HG03135 (cell line): ENCODE results near the gene ALAS1.
A peak's percentile ranks its signal among the peaks of the same experiment; 100 is the strongest.

Source experiments
- ATAC-seq: cut with Tn5 transposase; IDR thresholded peaks from one replicate; pipeline ENCODE4 v1.9.1; 2021; ENCODE audit warnings: mild to moderate bottlenecking, moderate library complexity; ENCODE audit not compliant: unreplicated experiment

Gene ALAS1

GRCh38 chr3:52232279-52233107 is 34.5 kb downstream of the ALAS1 start:
- no peak for ATAC-seq

GRCh38 chr3:52233108-52233591 is 35.2 kb downstream of the ALAS1 start:
- no peak for ATAC-seq

GRCh38 chr3:52233968-52234367 is 36.0 kb downstream of the ALAS1 start:
- ATAC-seq = no peak

- no peak for ATAC-seq
Measured at GRCh38 chr3:52234516-52235447, 36.8 kb downstream of the ALAS1 start.

GRCh38 chr3:52236424-52236886 is 38.5 kb downstream of the ALAS1 start:
- no peak for ATAC-seq

- no peak for ATAC-seq
Measured at GRCh38 chr3:52237006-52237656, 39.2 kb downstream of the ALAS1 start.

- ATAC-seq = no peak
Measured at GRCh38 chr3:52237657-52238172, 39.8 kb downstream of the ALAS1 start.

GRCh38 chr3:52238193-52238760 is 40.3 kb downstream of the ALAS1 start:
- no peak for ATAC-seq

GRCh38 chr3:52238761-52239701 is 41.1 kb downstream of the ALAS1 start, which contains the start of gene TWF2:
TSS of gene TWF2 (minus strand) at chr3:52239158. CDS start at chr3:52239016, 142 bp downstream.
- ATAC-seq = peak; percentile 81

- no peak for ATAC-seq
Measured at GRCh38 chr3:52240059-52240885, 42.3 kb downstream of the ALAS1 start.

GRCh38 chr3:52240886-52241370 is 43.0 kb downstream of the ALAS1 start:
- ATAC-seq = no peak

- no peak for ATAC-seq
Measured at GRCh38 chr3:52242039-52242438, 44.1 kb downstream of the ALAS1 start.

- no peak for ATAC-seq
Measured at GRCh38 chr3:52243791-52244628, 46.0 kb downstream of the ALAS1 start.

- no peak for ATAC-seq
Measured at GRCh38 chr3:52245322-52246263, 47.6 kb downstream of the ALAS1 start, which contains the start of gene PPM1M. TSS of gene PPM1M (plus strand) at chr3:52245759. CDS start at chr3:52245825, 66 bp downstream.

- no peak for ATAC-seq
Measured at GRCh38 chr3:52246264-52246620, 48.3 kb downstream of the ALAS1 start.
